Thyroid gland (tissue), 4 donors: ENCODE measurements around the gene GPSM3. TPM values are rescaled to one million over a fixed set of nuclear protein-coding genes. Genes with fewer than 3 reads are reported as not detected.
"Not testable (repeated sequence)": the region's sequence is repeated elsewhere in the genome, so short reads cannot be mapped to it uniquely, and the experiment has no call there.

Experiments
- DNase-seq, 2 donors: peaks; one replicate each; pipeline ENCODE4 v3.0.0-alpha.2; 2019
- H3K27ac ChIP-seq, 3 donors: fragments of 200-600 bp; sonication (generic); 1 replicate in 2 of 3; 2 replicates in 1 of 3; pipeline ENCODE4 v1.5.1; 2016 to 2019; ENCODE audit warnings: mild to moderate bottlenecking in 1 of 3, moderate library complexity in 1 of 3
- H3K27me3 ChIP-seq: fragments of 200-600 bp; sonication (generic); one replicate; pipeline ENCODE4 v1.5.1; 2019
- H3K36me3 ChIP-seq, 2 donors: fragments of 200-600 bp; sonication (generic); one replicate each; pipeline ENCODE4 v1.5.1; 2016 to 2019
- H3K4me1 ChIP-seq, 2 donors: fragments of 200-600 bp; sonication (generic); one replicate each; pipeline ENCODE4 v1.5.1; 2017 to 2019
- H3K4me3 ChIP-seq, 3 donors: fragments of 200-600 bp; sonication (generic); replicated peaks in 1 of 3; 1 replicate in 2 of 3; 2 replicates in 1 of 3; pipeline ENCODE4 v1.5.1; 2016; ENCODE audit warnings: mild to moderate bottlenecking in 1 of 3
- H3K9me3 ChIP-seq: fragments of 200-600 bp; sonication (generic); one replicate; pipeline ENCODE4 v1.5.1; 2017
- CTCF ChIP-seq, 6 experiments: fragments of 200-600 bp in 3 of 6; fragments of 450-650 bp in 3 of 6; sonication (generic) in 3 of 6; IDR thresholded peaks; one replicate each; pipeline ENCODE4 v1.5.1; 2016 to 2019; ENCODE audit warnings: antibody characterized with exemption in 6 of 6, mild to moderate bottlenecking in 2 of 6, inconsistent platforms in 1 of 6, moderate library complexity in 1 of 6
- POLR2A ChIP-seq, 2 donors: fragments of 450-650 bp; IDR thresholded peaks; one replicate each; pipeline ENCODE4 v1.6.1; 2017; ENCODE audit warnings: antibody characterized with exemption in 2 of 2, mild to moderate bottlenecking in 2 of 2, moderate library complexity in 1 of 2
- WGBS, 2 donors: methylation state at CpG; one replicate each; pipeline ENCODE4 v1.1.5; 2017; 5-methylcytosine and 5-hydroxymethylcytosine counted together
- intact Hi-C: fragments of 100-400 bp; cut with DNase I; formaldehyde crosslinking; loops from one replicate; pipeline ENCODE4 v1.15.1; 2023
- total RNA-seq, 4 donors: library from RNA; depleted of rRNA; stranded (reverse); fragments of >200 nt; gene quantifications; one replicate each; pipeline ENCODE4 v1.2.3, GENCODE V29; 2016

The GPSM3 gene
- total RNA-seq, 4 donors from 2014 or later = 4.2 to 6.5 (median 5.5) TPM

DNA sequence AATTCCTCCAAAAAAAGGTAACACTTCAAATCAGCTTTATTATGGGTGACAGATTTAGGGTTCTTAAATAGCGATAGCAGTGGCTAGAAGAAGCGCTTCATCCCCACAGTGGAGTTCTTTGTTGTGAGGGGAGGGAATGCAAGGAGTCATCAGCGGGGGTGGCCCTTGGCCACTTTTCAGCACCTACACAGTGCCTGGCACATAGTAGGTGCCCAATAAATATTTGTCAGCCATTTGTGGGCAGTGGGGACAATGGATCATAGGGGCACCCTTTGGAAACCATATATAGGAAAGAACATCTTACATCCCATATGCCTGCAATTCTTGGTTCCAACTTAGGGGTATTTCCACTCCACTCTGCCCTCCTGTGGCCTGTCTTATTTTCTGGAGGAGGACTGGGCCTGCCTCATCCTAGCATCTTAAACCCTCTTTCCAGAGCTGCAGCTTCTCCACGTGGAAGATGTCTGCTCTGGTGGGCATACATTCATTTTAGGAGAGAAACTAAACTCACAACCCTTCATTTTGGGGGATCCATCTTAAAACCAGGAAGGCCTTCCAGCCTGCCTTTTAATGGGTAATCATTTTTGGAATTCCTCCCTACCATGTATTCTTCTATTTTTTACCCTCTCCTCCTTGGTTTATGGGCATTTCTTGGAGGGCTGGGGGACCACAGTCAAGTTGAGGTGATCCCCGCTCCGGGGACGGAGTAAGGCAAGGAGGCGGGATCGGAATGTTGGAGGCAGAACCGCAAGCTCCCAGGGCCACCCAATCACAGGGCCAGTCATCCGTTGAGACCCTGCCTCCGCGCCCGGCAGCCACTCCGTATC lies 2.6 kb upstream of the GPSM3 start:
- peak in 1 of 2 donors; percentile 86 for TF ChIP-seq POLR2A (IDR thresholded peaks at IDR 0.05)
- TF ChIP-seq CTCF (IDR thresholded peaks at IDR 0.05) = peak in 5 of 6 experiments; percentile 18 to 74 (median 49)
- DNase-seq = peak in 1 of 2 donors; percentile 35
- WGBS, 2 donors = 17 to 18% methylated on average over 15 of the region's 15 CpGs
- Histone ChIP-seq H3K9me3 (no peaks in the 10 kb centered on the region), H3K36me3 (no peaks in the 10 kb centered on the region), H3K4me3 (peak overlapping the region in 1 of 3 donors; percentile 7), H3K27ac (peak overlapping the region; percentile 80 to 99 (median 97)), H3K27me3 (no peaks in the 10 kb centered on the region), H3K4me1 (peaks cover 11 to 40% of the 10 kb centered on the region in 2 donors)
- intact Hi-C loops = no loop called here

DNA sequence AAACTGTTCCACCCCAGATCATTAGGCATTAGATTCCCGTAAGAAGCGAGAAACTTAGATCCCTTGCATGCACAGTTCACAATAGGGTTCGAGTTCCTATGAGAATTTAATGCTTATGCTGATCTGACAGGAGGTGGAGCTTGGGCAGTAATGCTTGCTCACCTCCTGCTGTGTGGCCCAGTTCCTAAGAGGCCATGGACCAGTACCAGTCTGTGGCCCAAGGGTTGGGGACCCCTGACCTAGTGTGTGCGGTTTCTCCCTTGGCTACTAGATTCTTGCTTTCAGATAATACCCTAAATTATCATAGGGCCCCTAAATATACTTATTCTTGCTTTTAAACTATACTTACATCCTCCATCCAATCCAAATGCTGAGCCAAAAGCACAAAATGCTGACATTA lies 1.9 kb upstream of the GPSM3 start:
- no peaks in the 10 kb centered on the region for H3K36me3 ChIP-seq
- no peaks in the 10 kb centered on the region for H3K9me3 ChIP-seq
- peak overlapping the region in 2 of 3 donors; percentile 97 to 99 for H3K27ac ChIP-seq
- no peaks in the 10 kb centered on the region for H3K27me3 ChIP-seq
- peaks cover 11 to 40% of the 10 kb centered on the region in 2 donors for H3K4me1 ChIP-seq
- 87 to 89% methylated on average over 4 of the region's 4 CpGs for WGBS, 2 donors
- DNase-seq = no peak
- no peak overlapping the region for H3K4me3 ChIP-seq
- intact Hi-C loops = no loop called here
- no peak for TF ChIP-seq CTCF (IDR thresholded peaks at IDR 0.05)
- no peak for TF ChIP-seq POLR2A (IDR thresholded peaks at IDR 0.05)

- intact Hi-C loops, H3K36me3 ChIP-seq, H3K9me3 ChIP-seq, DNase-seq, H3K4me3 ChIP-seq, H3K27me3 ChIP-seq: not testable (repeated sequence)
- H3K4me1 ChIP-seq = peaks cover 23 to 50% of the 10 kb centered on the region in 2 donors
- WGBS, 2 donors = 79 to 86% methylated on average over 13 of the region's 13 CpGs
- peak overlapping the region; percentile 51 to 99 (median 53) for H3K27ac ChIP-seq
Observed at GRCh38 chr6:32193096-32193495, 653 bp upstream of the GPSM3 start.

- no peak for DNase-seq
- H3K27me3 ChIP-seq = no peaks in the 10 kb centered on the region
- peak overlapping the region; percentile 51 to 99 (median 53) for H3K27ac ChIP-seq
- intact Hi-C loops = no loop called here
- 70 to 81% methylated on average over 14 to 15 of the region's 15 CpGs for WGBS, 2 donors
- no peak for TF ChIP-seq POLR2A (IDR thresholded peaks at IDR 0.05)
- no peak for TF ChIP-seq CTCF (IDR thresholded peaks at IDR 0.05)
- no peaks in the 10 kb centered on the region for H3K9me3 ChIP-seq
- peaks cover 21 to 54% of the 10 kb centered on the region in 2 donors for H3K4me1 ChIP-seq
- H3K36me3 ChIP-seq = peaks cover 6 to 9% of the 10 kb centered on the region in 2 donors
- no peak overlapping the region for H3K4me3 ChIP-seq
Observed at GRCh38 chr6:32191696-32192607, 491 bp downstream of the GPSM3 start.

DNA sequence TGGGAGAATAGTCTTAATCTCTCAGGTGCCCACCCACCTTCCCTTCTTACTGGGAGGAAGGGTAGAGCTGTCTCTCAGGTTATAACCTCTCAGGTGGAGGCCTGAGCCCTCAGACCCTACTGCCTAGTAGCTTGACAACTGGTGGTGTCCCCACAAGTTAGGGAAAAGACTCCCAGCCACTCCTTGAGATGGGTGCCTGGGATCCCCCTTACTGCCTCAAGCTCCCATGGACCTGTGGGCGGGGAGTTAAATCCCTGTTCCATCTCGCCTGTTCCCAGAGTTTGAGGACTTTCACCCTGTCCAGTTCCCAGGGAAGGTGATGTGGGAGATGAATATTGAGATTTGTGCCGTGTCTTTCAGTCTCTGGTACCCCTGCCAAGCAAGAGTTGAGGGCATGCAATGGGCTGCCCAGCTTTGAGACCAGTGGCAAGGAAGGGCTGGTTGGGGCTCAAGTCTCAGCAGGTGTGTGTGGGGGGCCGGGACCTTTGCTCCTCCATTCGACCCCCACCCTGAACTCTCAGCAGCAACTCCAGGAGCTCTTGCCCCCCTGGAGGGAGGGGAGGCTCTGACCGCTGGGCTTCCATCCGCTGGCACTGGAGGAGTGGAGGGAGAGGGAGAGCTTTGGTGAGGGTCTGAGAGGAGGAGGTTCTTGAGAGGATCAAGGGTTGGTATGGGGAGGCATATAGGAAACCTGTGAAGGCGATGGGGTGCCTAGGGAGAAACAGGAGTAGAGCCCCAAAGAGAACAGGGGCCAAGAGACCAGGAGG lies 1.3 kb downstream of the GPSM3 start:
- Histone ChIP-seq H3K4me1 (peaks cover 26 to 57% of the 10 kb centered on the region in 2 donors), H3K9me3 (no peaks in the 10 kb centered on the region), H3K27me3 (no peaks in the 10 kb centered on the region), H3K36me3 (peaks cover 6 to 13% of the 10 kb centered on the region in 2 donors), H3K4me3 (no peak overlapping the region), H3K27ac (peak overlapping the region; percentile 97 to 99 (median 98))
- intact Hi-C loops = no loop called here
- 84 to 86% methylated on average over 8 of the region's 8 CpGs for WGBS, 2 donors
- DNase-seq = no peak
- TF ChIP-seq CTCF (IDR thresholded peaks at IDR 0.05) (no peak), POLR2A (IDR thresholded peaks at IDR 0.05) (no peak)
